Stimulated activated CD4-positive, alpha-beta T cell treated with anti-CD3 and anti-CD28 coated beads, Interleukin-15, amount 100 ng/mL, for 24 hours (primary cell): Measurements from ENCODE around the gene DCTN2.
A peak's percentile ranks its signal among the peaks of the same experiment; 100 is the strongest.
"Not testable (repeated sequence)": the region's sequence is repeated elsewhere in the genome, so short reads cannot be mapped to it uniquely, and the experiment has no call there.

ENCODE experiments used
- DNase-seq: peaks from one replicate; pipeline ENCODE4 v3.0.0-alpha.2; 2020

DCTN2 gene

GRCh38 chr12:57546438-57547287 is at the start of gene DCTN2:
DCTN2 (minus strand) TSS chr12:57547192; CDS start chr12:57547063, 129 bp downstream.
- DNase-seq, result peak; percentile 97

- DNase-seq, result no peak
Measured at GRCh38 chr12:57593187-57593586, 46.2 kb upstream of the DCTN2 start.

DNA sequence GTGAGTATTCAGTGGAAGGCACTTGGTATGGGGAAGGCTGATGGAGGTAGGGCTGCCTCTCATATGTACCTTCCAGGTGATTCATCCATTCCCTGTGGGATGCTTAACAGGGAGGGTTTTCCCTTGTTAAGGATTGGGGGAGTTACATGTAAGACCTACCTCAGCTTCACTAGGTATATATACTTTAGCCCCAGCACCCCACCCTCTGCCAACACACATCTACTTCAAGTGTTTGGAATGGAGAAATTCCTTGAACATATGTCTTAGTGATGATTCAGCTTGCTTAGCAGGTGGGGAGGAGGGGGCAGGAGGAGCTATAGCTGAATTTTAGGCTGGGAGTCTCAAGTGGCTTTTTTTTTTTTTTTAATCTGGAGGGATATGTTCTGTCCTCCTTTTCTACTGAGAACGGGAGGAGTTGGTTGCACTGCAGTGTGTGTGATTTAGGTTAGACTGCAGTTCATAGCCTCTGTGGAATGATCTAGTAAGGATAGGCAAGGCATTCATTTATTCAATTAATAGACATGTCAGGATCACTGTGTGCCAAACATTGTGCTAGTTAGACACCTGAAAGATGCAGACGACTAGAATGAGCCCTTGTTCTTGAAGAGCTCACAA is 45.7 kb upstream of the DCTN2 start:
- DNase-seq, result no peak

- DNase-seq, result no peak
Measured at GRCh38 chr12:57591782-57592325, 44.9 kb upstream of the DCTN2 start.

- DNase-seq, result peak; percentile 88
Measured at GRCh38 chr12:57590864-57591781, 44.1 kb upstream of the DCTN2 start, which contains the start of gene PIP4K2C. PIP4K2C (plus strand) TSS chr12:57591192; CDS start chr12:57591290, 98 bp downstream.

- DNase-seq, result no peak
Measured at GRCh38 chr12:57590479-57590863, 43.5 kb upstream of the DCTN2 start.

- not testable (repeated sequence) for DNase-seq
Measured at GRCh38 chr12:57588951-57589610, 42.1 kb upstream of the DCTN2 start.

GRCh38 chr12:57586832-57587429 is 39.9 kb upstream of the DCTN2 start:
- no peak for DNase-seq

DNA sequence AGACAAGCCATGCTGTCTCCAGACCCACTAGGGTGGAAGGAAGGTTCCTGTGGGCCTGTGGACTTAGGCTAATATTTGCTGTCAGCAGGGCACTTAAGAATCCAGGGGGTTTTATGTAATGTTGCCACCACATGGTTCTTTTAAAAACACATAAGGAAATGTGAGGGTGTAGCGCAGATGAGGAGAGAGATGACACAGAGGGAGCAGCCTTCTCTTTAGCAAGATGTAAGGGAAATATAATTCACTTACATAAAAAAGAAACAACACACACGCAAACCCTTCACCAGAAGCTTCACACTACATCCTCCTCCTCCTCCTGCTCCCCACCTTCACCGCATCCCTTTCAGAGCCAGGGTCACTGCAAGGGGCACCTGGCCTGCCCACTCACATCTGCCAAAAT is 39.1 kb upstream of the DCTN2 start:
- DNase-seq, result no peak

GRCh38 chr12:57585156-57585555 is 38.2 kb upstream of the DCTN2 start:
- no peak for DNase-seq

GRCh38 chr12:57584690-57585089 is 37.7 kb upstream of the DCTN2 start:
- no peak for DNase-seq

- DNase-seq, result no peak
Measured at GRCh38 chr12:57584050-57584449, 37.1 kb upstream of the DCTN2 start.

GRCh38 chr12:57583008-57583831 is 36.2 kb upstream of the DCTN2 start:
- peak; percentile 73 for DNase-seq

- no peak for DNase-seq
Measured at GRCh38 chr12:57582440-57582839, 35.4 kb upstream of the DCTN2 start.

DNA sequence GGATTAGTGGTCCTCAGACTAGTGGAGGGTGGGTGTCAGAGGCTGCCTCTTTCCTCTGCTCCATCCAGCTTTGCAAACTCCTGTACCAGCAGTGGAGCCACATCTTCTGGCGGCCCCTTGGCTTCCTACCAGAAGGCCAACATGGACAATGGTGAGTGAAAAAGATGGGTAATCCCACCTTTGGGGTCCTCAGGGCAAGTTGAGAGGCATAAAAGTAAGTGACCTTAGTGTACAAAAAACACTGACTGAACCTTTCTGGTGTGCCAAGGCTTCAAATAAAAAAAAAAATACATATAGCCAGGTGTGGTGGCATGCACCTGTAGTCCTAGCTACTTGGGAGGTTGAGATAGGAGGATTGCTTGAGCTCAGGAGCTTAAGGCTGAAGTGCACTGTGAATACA is 34.8 kb upstream of the DCTN2 start:
- DNase-seq, result no peak

- DNase-seq, result no peak
Measured at GRCh38 chr12:57580466-57580795, 33.4 kb upstream of the DCTN2 start.

DNA sequence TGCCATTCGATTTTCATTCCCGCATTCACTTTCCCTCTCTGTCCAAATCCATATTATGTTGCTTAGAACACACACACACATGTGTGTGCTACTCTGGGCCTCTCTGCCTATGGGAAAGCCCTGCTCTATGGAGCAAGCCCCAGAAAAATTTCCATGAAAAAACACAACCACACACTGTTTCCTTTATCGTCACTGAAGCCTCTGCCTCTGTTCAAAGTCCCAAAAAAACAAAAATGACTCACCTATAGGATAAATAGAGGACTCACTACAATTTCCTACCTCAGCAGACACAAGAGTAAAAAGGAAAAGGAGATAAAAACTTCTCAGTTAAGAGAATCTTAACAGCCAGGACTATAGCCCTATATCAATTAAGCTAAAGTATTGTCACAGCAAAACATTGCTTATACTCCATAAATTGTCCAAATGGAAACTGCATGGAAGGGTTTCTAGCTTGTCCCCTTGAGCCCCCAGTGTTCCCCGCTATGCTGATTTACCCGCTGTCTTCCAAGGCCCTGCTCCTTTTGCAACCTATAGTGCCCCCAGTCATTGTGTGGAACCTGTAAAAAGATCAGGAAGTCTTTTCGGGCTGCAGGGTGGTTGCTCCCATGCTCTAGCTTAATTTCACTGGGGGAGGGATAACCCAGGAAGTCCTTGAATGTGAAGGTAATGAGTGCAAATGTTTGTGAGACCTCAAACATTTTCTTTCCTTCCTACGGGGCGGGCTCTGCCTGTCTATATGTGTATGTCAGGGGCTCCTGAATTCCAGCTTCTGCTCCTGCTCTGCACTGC is 32.9 kb upstream of the DCTN2 start:
- DNase-seq, result no peak

GRCh38 chr12:57579011-57579410 is 32.0 kb upstream of the DCTN2 start:
- no peak for DNase-seq

DNA sequence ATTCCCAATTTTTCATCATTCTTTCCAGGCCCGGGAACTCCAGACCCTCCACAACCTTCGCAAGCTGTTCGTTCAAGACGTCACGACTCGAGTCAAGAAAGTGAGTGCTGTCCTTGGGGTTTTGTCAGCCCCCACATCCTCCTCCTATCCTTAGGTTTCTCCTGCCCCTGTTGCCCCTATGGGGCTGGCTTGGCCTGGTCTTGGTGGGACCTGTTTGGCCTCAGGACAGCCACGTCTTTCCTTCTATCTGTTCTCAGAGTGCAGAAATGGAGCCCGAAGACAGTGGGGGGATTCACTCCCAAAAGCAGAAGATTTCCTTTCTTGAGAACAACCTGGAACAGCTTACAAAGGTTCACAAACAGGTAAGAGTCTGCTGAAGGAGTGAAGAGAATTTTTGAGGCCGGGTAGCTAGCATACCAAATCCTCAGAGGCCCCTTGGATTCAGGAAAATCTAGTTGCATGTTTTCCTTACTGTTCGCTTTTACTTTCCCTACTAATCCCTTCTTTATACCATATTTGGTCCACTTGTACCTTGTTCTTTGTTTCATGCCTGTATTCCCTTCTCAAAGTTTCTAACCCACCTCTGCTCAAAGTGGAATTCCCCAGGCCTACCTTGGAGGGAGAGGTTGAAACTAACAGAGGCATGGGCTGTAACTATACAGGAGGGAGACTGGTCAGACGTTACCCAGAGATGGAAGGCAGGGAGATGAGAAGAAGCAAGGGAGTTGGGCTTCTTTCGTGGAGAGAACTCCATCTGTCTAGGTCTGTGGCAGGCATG is 31.2 kb upstream of the DCTN2 start:
- DNase-seq, result no peak
